HG03064 (cell line): Measurements from ENCODE around the gene SLC31A1.

Experiments used
- ATAC-seq: cut with Tn5 transposase; IDR thresholded peaks from one replicate; pipeline ENCODE4 v1.9.1; 2021; ENCODE audit warnings: low read depth; ENCODE audit not compliant: unreplicated experiment

SLC31A1 gene

GRCh38 chr9:113301548-113301947 is 80.2 kb downstream of the SLC31A1 start:
- no peak for ATAC-seq

GRCh38 chr9:113302792-113303418 is 81.6 kb downstream of the SLC31A1 start, which contains the start of gene RNF183:
Gene RNF183 (minus strand): TSS chr9:113303376. CDS start chr9:113298184, 5,192 bp downstream.
- no peak for ATAC-seq

GRCh38 chr9:113306566-113306965 is 85.2 kb downstream of the SLC31A1 start:
- ATAC-seq, result no peak

- ATAC-seq, result no peak
Measured at GRCh38 chr9:113307396-113307975, 86.1 kb downstream of the SLC31A1 start.

DNA sequence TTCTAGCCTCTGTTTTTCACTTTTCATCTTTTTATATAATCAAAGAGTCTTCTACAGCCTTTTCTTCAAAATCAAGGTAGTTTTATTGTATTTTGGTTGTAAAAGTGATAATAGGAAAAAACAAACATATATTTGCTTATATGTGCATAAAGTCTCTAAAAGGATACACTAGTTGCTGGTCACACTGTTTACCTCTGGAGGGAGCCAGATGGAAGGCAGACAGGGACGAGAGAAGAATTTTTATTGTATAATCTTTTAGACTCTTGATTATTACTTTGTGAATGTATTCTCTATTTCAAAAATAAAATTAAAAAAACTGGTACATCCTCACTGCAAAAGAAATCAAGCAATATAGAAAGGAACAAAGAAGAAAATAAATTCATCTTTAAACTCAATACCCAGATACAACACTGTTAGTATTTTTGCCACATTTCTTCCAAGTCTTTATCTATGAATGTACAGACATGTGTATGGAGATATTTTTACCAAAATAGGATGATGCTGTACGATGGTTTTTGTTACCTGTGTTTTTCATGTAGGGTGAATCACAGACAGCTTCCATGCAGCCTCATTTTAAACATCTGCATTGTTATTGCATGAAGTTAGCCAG is 88.0 kb downstream of the SLC31A1 start:
- no peak for ATAC-seq

DNA sequence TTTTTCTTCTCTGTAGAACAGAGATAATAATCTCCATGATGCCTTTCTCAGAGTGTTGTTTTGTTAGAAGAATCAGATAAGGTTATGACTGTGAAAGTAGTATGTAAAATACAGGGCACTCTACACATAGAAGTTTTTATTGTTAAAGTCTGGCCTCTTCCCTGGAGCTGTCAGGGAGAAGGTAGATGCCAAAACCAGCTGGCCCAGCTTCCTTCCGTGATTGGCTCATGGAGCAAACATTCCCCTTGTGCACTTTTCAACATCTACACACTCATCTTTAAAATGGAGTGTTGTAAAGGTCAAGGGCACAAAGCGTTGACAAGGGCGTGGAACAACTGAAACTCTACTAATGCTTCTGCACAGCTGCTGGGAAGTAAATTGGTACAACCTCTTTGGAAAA is 89.2 kb downstream of the SLC31A1 start:
- ATAC-seq, result no peak

GRCh38 chr9:113311961-113312360 is 90.6 kb downstream of the SLC31A1 start:
- ATAC-seq, result no peak

- ATAC-seq, result no peak
Measured at GRCh38 chr9:113313261-113313660, 91.9 kb downstream of the SLC31A1 start.
